Neural cell (in vitro differentiated cells): ENCODE results near the gene ZNF587. TPM values are rescaled to one million over a fixed set of nuclear protein-coding genes. Genes with fewer than 3 reads are reported as not detected.
"Not testable (repeated sequence)": the region's sequence is repeated elsewhere in the genome, so short reads cannot be mapped to it uniquely, and the experiment has no call there.

Source experiments
- H2AFZ ChIP-seq: fragments of 200-600, 300-800 bp; sonication (generic), shearing (Covaris generic); 2 replicates; pipeline ENCODE4 v1.6.0; 2014; ENCODE audit warnings: low read depth, mild to moderate bottlenecking, antibody characterized with exemption, low read length, moderate library complexity
- H3F3A ChIP-seq: fragments of 200-600 bp; shearing (Covaris generic); 2 replicates; pipeline ENCODE4 v1.6.1; 2016; ENCODE audit warnings: mild to moderate bottlenecking, moderate library complexity, mixed read lengths, antibody characterized with exemption, low read length; ENCODE audit not compliant: insufficient read depth, poor library complexity, severe bottlenecking
- H3K27ac ChIP-seq: fragments of 200-600, 300-800 bp; sonication (generic), shearing (Covaris generic); 2 replicates; pipeline ENCODE4 v1.5.1; 2014; ENCODE audit warnings: mild to moderate bottlenecking, low read length, moderate library complexity
- H3K27me3 ChIP-seq: fragments of 300-800, 200-600 bp; sonication (generic), shearing (Covaris generic); 2 replicates; pipeline ENCODE4 v1.6.0; 2014; ENCODE audit warnings: mild to moderate bottlenecking, low read depth, low read length, moderate library complexity; ENCODE audit not compliant: insufficient read depth
- H3K36me3 ChIP-seq: fragments of 300-800, 200-600 bp; sonication (generic), shearing (Covaris generic); 2 replicates; pipeline ENCODE4 v1.5.1; 2014; ENCODE audit warnings: mild to moderate bottlenecking, antibody characterized with exemption, low read length, moderate library complexity; ENCODE audit not compliant: insufficient read depth
- H3K4me2 ChIP-seq: fragments of 300-800, 200-600 bp; sonication (generic), shearing (Covaris generic); 2 replicates; pipeline ENCODE4 v1.6.0; 2014; ENCODE audit warnings: mild to moderate bottlenecking, low read length
- H3K4me3 ChIP-seq: fragments of 300-800, 200-600 bp; sonication (generic), shearing (Covaris generic); 2 replicates; pipeline ENCODE4 v1.5.1; 2014; ENCODE audit warnings: mild to moderate bottlenecking, low read length, moderate library complexity
- H3K79me2 ChIP-seq: fragments of 200-600 bp; shearing (Covaris generic); replicated peaks from 2 replicates; pipeline ENCODE4 v1.6.0; 2014; ENCODE audit warnings: mild to moderate bottlenecking, low read length, moderate library complexity; ENCODE audit not compliant: insufficient read depth
- H3K9ac ChIP-seq: fragments of 300-800, 200-600 bp; sonication (generic), shearing (Covaris generic); 2 replicates; pipeline ENCODE4 v1.6.1; 2016; ENCODE audit warnings: mild to moderate bottlenecking, low read length, mixed read lengths
- H3K9me2 ChIP-seq: fragments of 200-600 bp; shearing (Covaris generic); 2 replicates; pipeline ENCODE4 v1.6.1; 2016; ENCODE audit warnings: mild to moderate bottlenecking, low read length, mixed read lengths; ENCODE audit not compliant: insufficient read depth
- H3K9me3 ChIP-seq: fragments of 200-600, 300-800 bp; sonication (generic), shearing (Covaris generic); 2 replicates; pipeline ENCODE4 v1.6.1; 2016; ENCODE audit warnings: mild to moderate bottlenecking, mixed run types, low read length, moderate library complexity, mixed read lengths
- H4K20me1 ChIP-seq: fragments of 200-600 bp; shearing (Covaris generic); 2 replicates; pipeline ENCODE4 v1.6.1; 2016; ENCODE audit warnings: mild to moderate bottlenecking, mixed run types; ENCODE audit not compliant: insufficient read depth
- EP300 ChIP-seq: fragments of 450-650 bp; conservative IDR thresholded peaks from 2 replicates; pipeline ENCODE4 v1.6.1; 2014; ENCODE audit warnings: antibody characterized with exemption, mild to moderate bottlenecking, moderate library complexity; ENCODE audit not compliant: poor library complexity, severe bottlenecking
- EZH2 ChIP-seq: fragments of 200-600, 300-800 bp; shearing (Covaris generic), sonication (generic); IDR thresholded peaks from 2 replicates; pipeline ENCODE4 v1.6.1; 2014; ENCODE audit warnings: antibody characterized with exemption, low read length, borderline replicate concordance, mild to moderate bottlenecking; ENCODE audit not compliant: insufficient read depth, poor library complexity, severe bottlenecking
- MXI1 ChIP-seq: fragments of 450-650 bp; conservative IDR thresholded peaks from 2 replicates; pipeline ENCODE4 v1.6.1; 2014; ENCODE audit warnings: antibody characterized with exemption, mild to moderate bottlenecking; ENCODE audit not compliant: poor library complexity, severe bottlenecking
- POLR2AphosphoS5 ChIP-seq: IDR thresholded peaks from 2 replicates; pipeline ENCODE4 v1.6.1; 2012
- RAD21 ChIP-seq: fragments of 450-650 bp; conservative IDR thresholded peaks from 2 replicates; pipeline ENCODE4 v1.6.1; 2014; ENCODE audit warnings: antibody characterized with exemption, mild to moderate bottlenecking, moderate library complexity
- SMC3 ChIP-seq: fragments of 450-650 bp; conservative IDR thresholded peaks from 2 replicates; pipeline ENCODE4 v1.6.1; 2014; ENCODE audit warnings: antibody characterized with exemption, mild to moderate bottlenecking, moderate library complexity; ENCODE audit not compliant: poor library complexity
- TAF1 ChIP-seq: IDR thresholded peaks from 2 replicates; pipeline ENCODE4 v1.6.1; 2012; ENCODE audit warnings: low read depth
- polyA plus RNA-seq: library from polyadenylated mRNA; depleted of rRNA; stranded (reverse); fragments of >200 nt; gene quantifications from 2 replicates; pipeline ENCODE4 v1.2.3, GENCODE V29; 2014
- TF ChIP-seq, protein P1 (sequence below): fragments of 450-650 bp; IDR thresholded peaks from 2 replicates; pipeline ENCODE4 v1.5.1; 2014; ENCODE audit warnings: antibody characterized with exemption, mild to moderate bottlenecking, moderate library complexity; ENCODE audit not compliant: poor library complexity, severe bottlenecking
- TF ChIP-seq, protein P2 (sequence below): IDR thresholded peaks from 2 replicates; pipeline ENCODE4 v1.6.1; 2012; ENCODE audit warnings: borderline replicate concordance

The ZNF587 gene
- polyA plus RNA-seq, 1 donor from 2014 or later, result 16.8 TPM

DNA sequence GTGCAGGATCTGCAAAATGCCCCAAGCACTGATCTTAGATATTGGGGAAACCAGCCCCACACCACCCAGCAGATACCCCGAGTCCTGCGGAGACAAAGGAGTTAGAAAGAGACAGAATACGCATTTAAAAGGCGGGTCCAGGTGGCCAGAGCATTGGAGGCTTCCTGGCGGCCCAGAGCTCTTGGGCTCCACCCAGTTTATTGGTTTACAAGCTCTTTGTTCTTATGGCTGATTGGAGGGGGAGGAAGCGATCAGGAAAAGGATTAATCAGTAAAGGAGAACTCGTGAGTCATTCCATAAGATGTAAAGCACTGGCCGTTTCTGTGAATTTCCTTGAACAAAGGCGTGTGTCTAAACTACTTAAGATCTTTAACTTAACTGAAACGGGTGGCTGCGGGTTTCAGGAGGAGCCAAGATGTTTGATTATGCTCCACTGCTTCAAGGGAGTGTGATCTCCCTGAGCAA, 926 bp downstream of the ZNF587 start:
- Histone ChIP-seq H3K9me3 (no peaks in the 10 kb centered on the region), H3K4me2 (peak overlapping the region; percentile 66), H3K36me3 (peaks cover 4% of the 10 kb centered on the region), H2AFZ (no peak overlapping the region), H3K27me3 (no peaks in the 10 kb centered on the region), H3K27ac (peak overlapping the region; percentile 53), H3F3A (no peaks in the 10 kb centered on the region), H3K79me2 (peaks cover 21% of the 10 kb centered on the region), H3K4me3 (peak overlapping the region; percentile 70), H3K9me2 (no peaks in the 10 kb centered on the region), H3K9ac (peak overlapping the region; percentile 64), H4K20me1 (no peaks in the 10 kb centered on the region)
- TF ChIP-seq SMC3 (no peak), MXI1 (no peak), EZH2 (no peak), TAF1 (no peak), RAD21 (no peak), EP300 (no peak), POLR2AphosphoS5 (no peak)
- TF ChIP-seq, protein P1, sequence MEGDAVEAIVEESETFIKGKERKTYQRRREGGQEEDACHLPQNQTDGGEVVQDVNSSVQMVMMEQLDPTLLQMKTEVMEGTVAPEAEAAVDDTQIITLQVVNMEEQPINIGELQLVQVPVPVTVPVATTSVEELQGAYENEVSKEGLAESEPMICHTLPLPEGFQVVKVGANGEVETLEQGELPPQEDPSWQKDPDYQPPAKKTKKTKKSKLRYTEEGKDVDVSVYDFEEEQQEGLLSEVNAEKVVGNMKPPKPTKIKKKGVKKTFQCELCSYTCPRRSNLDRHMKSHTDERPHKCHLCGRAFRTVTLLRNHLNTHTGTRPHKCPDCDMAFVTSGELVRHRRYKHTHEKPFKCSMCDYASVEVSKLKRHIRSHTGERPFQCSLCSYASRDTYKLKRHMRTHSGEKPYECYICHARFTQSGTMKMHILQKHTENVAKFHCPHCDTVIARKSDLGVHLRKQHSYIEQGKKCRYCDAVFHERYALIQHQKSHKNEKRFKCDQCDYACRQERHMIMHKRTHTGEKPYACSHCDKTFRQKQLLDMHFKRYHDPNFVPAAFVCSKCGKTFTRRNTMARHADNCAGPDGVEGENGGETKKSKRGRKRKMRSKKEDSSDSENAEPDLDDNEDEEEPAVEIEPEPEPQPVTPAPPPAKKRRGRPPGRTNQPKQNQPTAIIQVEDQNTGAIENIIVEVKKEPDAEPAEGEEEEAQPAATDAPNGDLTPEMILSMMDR, result no peak
- TF ChIP-seq, protein P2, sequence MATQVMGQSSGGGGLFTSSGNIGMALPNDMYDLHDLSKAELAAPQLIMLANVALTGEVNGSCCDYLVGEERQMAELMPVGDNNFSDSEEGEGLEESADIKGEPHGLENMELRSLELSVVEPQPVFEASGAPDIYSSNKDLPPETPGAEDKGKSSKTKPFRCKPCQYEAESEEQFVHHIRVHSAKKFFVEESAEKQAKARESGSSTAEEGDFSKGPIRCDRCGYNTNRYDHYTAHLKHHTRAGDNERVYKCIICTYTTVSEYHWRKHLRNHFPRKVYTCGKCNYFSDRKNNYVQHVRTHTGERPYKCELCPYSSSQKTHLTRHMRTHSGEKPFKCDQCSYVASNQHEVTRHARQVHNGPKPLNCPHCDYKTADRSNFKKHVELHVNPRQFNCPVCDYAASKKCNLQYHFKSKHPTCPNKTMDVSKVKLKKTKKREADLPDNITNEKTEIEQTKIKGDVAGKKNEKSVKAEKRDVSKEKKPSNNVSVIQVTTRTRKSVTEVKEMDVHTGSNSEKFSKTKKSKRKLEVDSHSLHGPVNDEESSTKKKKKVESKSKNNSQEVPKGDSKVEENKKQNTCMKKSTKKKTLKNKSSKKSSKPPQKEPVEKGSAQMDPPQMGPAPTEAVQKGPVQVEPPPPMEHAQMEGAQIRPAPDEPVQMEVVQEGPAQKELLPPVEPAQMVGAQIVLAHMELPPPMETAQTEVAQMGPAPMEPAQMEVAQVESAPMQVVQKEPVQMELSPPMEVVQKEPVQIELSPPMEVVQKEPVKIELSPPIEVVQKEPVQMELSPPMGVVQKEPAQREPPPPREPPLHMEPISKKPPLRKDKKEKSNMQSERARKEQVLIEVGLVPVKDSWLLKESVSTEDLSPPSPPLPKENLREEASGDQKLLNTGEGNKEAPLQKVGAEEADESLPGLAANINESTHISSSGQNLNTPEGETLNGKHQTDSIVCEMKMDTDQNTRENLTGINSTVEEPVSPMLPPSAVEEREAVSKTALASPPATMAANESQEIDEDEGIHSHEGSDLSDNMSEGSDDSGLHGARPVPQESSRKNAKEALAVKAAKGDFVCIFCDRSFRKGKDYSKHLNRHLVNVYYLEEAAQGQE, result no peak

DNA sequence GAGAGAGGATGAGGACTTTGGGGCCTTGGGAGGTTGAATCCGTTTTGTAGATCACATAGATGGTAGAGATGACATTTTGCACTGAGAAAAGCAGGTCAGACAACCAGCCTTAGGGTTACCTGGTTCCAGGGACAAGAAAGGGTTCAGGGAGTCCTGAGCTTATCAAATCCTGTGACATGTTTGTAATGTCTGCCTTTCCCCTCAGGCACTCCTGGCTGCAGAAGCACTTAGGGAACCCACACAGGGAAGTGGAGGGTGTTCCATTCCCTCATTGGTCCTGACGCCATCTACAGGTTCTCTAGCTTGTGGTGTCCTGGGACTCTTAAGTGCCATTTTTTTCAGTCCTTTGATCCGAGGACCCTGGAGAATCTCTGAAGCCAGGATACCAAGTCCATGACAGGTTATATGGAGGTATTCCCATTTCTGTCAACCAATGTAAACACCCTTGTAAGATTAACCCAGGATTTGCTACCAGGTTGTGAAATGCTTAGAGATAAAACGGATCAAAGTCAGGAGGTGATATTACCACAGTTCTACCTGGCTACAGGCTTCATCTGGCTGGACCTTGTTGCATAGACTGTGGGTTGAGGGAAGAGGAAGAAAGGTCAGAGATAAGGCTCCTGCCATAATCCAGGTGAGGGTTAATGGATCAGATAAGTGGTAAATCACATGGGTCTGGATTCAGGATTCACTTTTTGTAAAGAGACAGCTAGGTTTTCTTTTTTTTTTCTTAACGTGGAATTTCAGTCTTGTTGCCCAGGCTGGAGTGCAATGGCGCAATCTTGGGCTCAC, 2.3 kb downstream of the ZNF587 start:
- not testable (repeated sequence) for H3K27ac ChIP-seq, H3K27me3 ChIP-seq, H3F3A ChIP-seq, H3K9me2 ChIP-seq, H3K4me2 ChIP-seq, H3K36me3 ChIP-seq, H3K9ac ChIP-seq, H3K9me3 ChIP-seq, H2AFZ ChIP-seq, H4K20me1 ChIP-seq
- Histone ChIP-seq H3K4me3 (peak overlapping the region; percentile 70), H3K79me2 (peaks cover 21% of the 10 kb centered on the region)

DNA sequence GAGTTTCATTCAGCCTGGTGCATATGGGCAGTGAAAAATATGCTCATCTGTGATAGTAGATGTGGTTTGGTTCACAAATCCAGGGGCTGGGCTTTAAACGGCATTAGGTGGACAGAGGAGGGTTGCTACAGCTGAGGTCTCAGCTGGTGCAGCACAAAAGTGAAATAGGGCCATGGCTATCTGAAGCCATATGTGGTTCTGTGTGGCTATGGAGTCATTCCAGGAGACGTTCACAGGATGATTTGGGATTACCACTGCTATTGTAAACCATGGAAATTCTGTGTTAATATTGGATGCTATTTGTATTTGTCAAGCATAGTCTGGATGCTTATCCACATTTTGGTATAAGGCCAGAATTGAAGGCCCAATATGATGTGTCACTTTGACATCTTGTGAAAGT, 4.5 kb downstream of the ZNF587 start:
- H3K79me2 ChIP-seq, result peaks cover 21% of the 10 kb centered on the region
- not testable (repeated sequence) for H3K27ac ChIP-seq, H3K9me2 ChIP-seq, H3F3A ChIP-seq, H3K36me3 ChIP-seq, H3K9me3 ChIP-seq, H2AFZ ChIP-seq, H4K20me1 ChIP-seq, H3K9ac ChIP-seq, H3K27me3 ChIP-seq, H3K4me3 ChIP-seq, H3K4me2 ChIP-seq

DNA sequence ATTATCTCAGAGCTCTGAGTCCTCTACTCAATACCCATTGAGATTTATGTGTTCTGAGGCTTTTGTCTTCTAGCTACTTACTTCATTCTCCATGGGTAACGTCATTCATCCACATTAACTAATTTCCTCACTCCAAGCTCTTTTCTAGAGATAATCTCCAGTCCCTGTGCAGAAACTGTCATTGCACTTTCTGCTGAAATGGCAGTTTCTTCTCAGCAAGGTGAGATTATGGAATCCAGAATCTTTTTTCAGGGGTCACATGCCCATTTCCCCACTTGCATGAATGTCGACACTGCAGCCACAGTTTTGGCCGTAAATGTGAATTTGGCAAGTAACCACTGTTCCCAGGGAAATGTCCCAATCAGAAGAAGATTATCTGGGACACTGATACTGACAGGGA, 12.7 kb downstream of the ZNF587 start:
- H4K20me1 ChIP-seq, H3K79me2 ChIP-seq, H3F3A ChIP-seq, H3K27me3 ChIP-seq, H3K9me3 ChIP-seq, H3K9me2 ChIP-seq, H3K9ac ChIP-seq, H3K4me3 ChIP-seq, H2AFZ ChIP-seq, H3K4me2 ChIP-seq, H3K36me3 ChIP-seq, H3K27ac ChIP-seq: not testable (repeated sequence)
